Skeletal muscle cell (primary cell): ENCODE measurements around the gene EMILIN1.
A peak's percentile ranks its signal among the peaks of the same experiment; 100 is the strongest.

ENCODE experiments used
- DNase-seq: peaks from one replicate; pipeline ENCODE4 v3.0.0-alpha.2; 2010; ENCODE audit warnings: low read depth
- H3K4me3 ChIP-seq: 2 replicates; pipeline ENCODE4 v1.5.1; 2011; ENCODE audit warnings: low read depth, mild to moderate bottlenecking, control low read depth, low read length, moderate library complexity

The EMILIN1 gene

GRCh38 chr2:27134781-27135477 is 56.5 kb downstream of the EMILIN1 start:
- H3K4me3 ChIP-seq, result peak overlapping the region; percentile 11
- no peak for DNase-seq

- no peak overlapping the region for H3K4me3 ChIP-seq
These were observed 57.1 kb downstream of the EMILIN1 start for GRCh38 chr2:27135478-27135955.

More at GRCh38 chr2:27135478-27135955, 57.1 kb downstream of the EMILIN1 start:
- DNase-seq, result no peak
